Liver (tissue), 9 donors: ENCODE results near the gene ACOT11. TPM values are rescaled to one million over a fixed set of nuclear protein-coding genes. Genes with fewer than 3 reads are reported as not detected.

Experiments used
- DNase-seq: peaks from one replicate; pipeline ENCODE4 v3.0.0-alpha.2; 2017; ENCODE audit warnings: low spot score
- H3K27ac ChIP-seq, 2 donors: one replicate each; pipeline ENCODE4 v1.7.0; 2013; ENCODE audit warnings: inconsistent platforms in 2 of 2, low read length in 2 of 2, control low read depth in 1 of 2, low read depth in 1 of 2, mild to moderate bottlenecking in 1 of 2
- H3K27me3 ChIP-seq, 4 donors: one replicate each; pipeline versions ENCODE4 v1.6.1 to v1.7.0; 2013; ENCODE audit warnings: low read length in 3 of 4, inconsistent platforms in 1 of 4, mild to moderate bottlenecking in 1 of 4, moderate library complexity in 1 of 4; ENCODE audit not compliant: control insufficient read depth in 4 of 4, insufficient read depth in 4 of 4
- H3K36me3 ChIP-seq, 4 donors: one replicate each; pipeline versions ENCODE4 v1.6.1 to v1.7.0; 2013; ENCODE audit warnings: low read length in 3 of 4, mild to moderate bottlenecking in 3 of 4, low read depth in 1 of 4, moderate library complexity in 1 of 4; ENCODE audit not compliant: control insufficient read depth in 4 of 4, insufficient read depth in 3 of 4
- H3K4me1 ChIP-seq, 4 donors: one replicate each; pipeline versions ENCODE4 v1.6.1 to v1.7.0; 2013; ENCODE audit warnings: low read length in 3 of 4, mild to moderate bottlenecking in 3 of 4, moderate library complexity in 1 of 4; ENCODE audit not compliant: control insufficient read depth in 4 of 4, insufficient read depth in 4 of 4
- H3K4me3 ChIP-seq, 3 donors: one replicate each; pipeline versions ENCODE4 v1.6.1 to v1.7.0; 2013; ENCODE audit warnings: low read length in 3 of 3, control low read depth in 1 of 3, low read depth in 1 of 3, mild to moderate bottlenecking in 1 of 3
- H3K9ac ChIP-seq, 2 donors: one replicate each; pipeline ENCODE4 v1.7.0; 2013; ENCODE audit warnings: low read length in 2 of 2, mild to moderate bottlenecking in 2 of 2, moderate library complexity in 2 of 2, control low read depth in 1 of 2, low read depth in 1 of 2
- H3K9me3 ChIP-seq, 4 donors: one replicate each; pipeline versions ENCODE4 v1.6.1 to v1.7.0; 2013; ENCODE audit warnings: low read length in 3 of 4; ENCODE audit not compliant: control insufficient read depth in 4 of 4
- EGR1 ChIP-seq, 2 donors: IDR thresholded peaks; 2 replicates each; pipeline ENCODE4 v1.6.1; 2016 to 2018; ENCODE audit warnings: antibody characterized with exemption in 2 of 2, low read depth in 2 of 2
- FOXA1 ChIP-seq: IDR thresholded peaks from 2 replicates; pipeline ENCODE4 v1.6.1; 2016; ENCODE audit warnings: antibody characterized with exemption
- FOXA2 ChIP-seq: IDR thresholded peaks from 2 replicates; pipeline ENCODE4 v1.6.1; 2016; ENCODE audit warnings: antibody characterized with exemption
- GABPA ChIP-seq, 2 donors: IDR thresholded peaks in 1 of 2; conservative IDR thresholded peaks in 1 of 2; 2 replicates each; pipeline ENCODE4 v1.6.1; 2016; ENCODE audit warnings: antibody characterized with exemption in 2 of 2, mild to moderate bottlenecking in 1 of 2, moderate library complexity in 1 of 2
- HNF4A ChIP-seq, 2 donors: conservative IDR thresholded peaks; 2 replicates each; pipeline ENCODE4 v1.6.1; 2016; ENCODE audit warnings: antibody characterized with exemption in 2 of 2, mild to moderate bottlenecking in 2 of 2
- HNF4G ChIP-seq: IDR thresholded peaks from 2 replicates; pipeline ENCODE4 v1.6.1; 2016; ENCODE audit warnings: antibody characterized with exemption
- JUND ChIP-seq, 2 donors: IDR thresholded peaks; 2 replicates each; pipeline ENCODE4 v1.6.1; 2016; ENCODE audit warnings: antibody characterized with exemption in 2 of 2
- NR2F2 ChIP-seq: IDR thresholded peaks from 2 replicates; pipeline ENCODE4 v1.6.1; 2016; ENCODE audit warnings: antibody characterized with exemption
- RAD21 ChIP-seq, 2 donors: IDR thresholded peaks; 2 replicates each; pipeline ENCODE4 v1.6.1; 2016; ENCODE audit warnings: antibody characterized with exemption in 2 of 2, mild to moderate bottlenecking in 2 of 2
- RXRA ChIP-seq, 2 donors: IDR thresholded peaks; 2 replicates each; pipeline ENCODE4 v1.6.1; 2017 to 2018; ENCODE audit warnings: antibody characterized with exemption in 2 of 2, mild to moderate bottlenecking in 1 of 2
- SP1 ChIP-seq: IDR thresholded peaks from 2 replicates; pipeline ENCODE4 v1.6.1; 2018; ENCODE audit warnings: antibody characterized with exemption, mild to moderate bottlenecking
- TAF1 ChIP-seq: conservative IDR thresholded peaks from 2 replicates; pipeline ENCODE4 v1.6.1; 2016; ENCODE audit warnings: antibody characterized with exemption, mild to moderate bottlenecking
- YY1 ChIP-seq: IDR thresholded peaks from 2 replicates; pipeline ENCODE4 v1.6.1; 2016; ENCODE audit warnings: antibody characterized with exemption, mild to moderate bottlenecking
- WGBS: extraction: QIAGEN DNeasy Blood & Tissue Kit; methylation state at CpG from one replicate; pipeline ENCODE4 v1.1.7; 2013; 5-methylcytosine and 5-hydroxymethylcytosine counted together
- polyA plus RNA-seq, 2 donors: library from polyadenylated mRNA; stranded (reverse) in 1 of 2; unstranded in 1 of 2; fragments of 200-250 nt in 1 of 2; fragments of >200 nt in 1 of 2; fragmentation: Nextera tagmentation in 1 of 2; extraction: Ambion mirVana in 1 of 2; gene quantifications; one replicate each; pipeline versions ENCODE4 v1.2.1 to v1.2.3, GENCODE V29; 2013 to 2015
- total RNA-seq, 2 donors: library from RNA; depleted of rRNA; stranded (reverse); fragments of >200 nt; gene quantifications; one replicate each; pipeline ENCODE4 v1.2.3, GENCODE V29; 2014
- TF ChIP-seq, protein P1 (sequence below): IDR thresholded peaks from 2 replicates; pipeline ENCODE4 v1.6.1; 2016; ENCODE audit warnings: antibody characterized with exemption
- TF ChIP-seq, protein P2 (sequence below): fragments of 150-350 bp; IDR thresholded peaks from 2 replicates; pipeline ENCODE4 v1.5.1; 2017; ENCODE audit warnings: improper control_type of control experiment, low read depth, low read length; ENCODE audit not compliant: missing input control
- TF ChIP-seq, protein P3 (sequence below): IDR thresholded peaks from 2 replicates; pipeline ENCODE4 v1.6.1; 2016; ENCODE audit warnings: antibody characterized with exemption, mild to moderate bottlenecking
- TF ChIP-seq, protein P4 (sequence below): IDR thresholded peaks from 2 replicates; pipeline ENCODE4 v1.6.1; 2016; ENCODE audit warnings: antibody characterized with exemption
- TF ChIP-seq, protein P5 (sequence below): IDR thresholded peaks from 2 replicates; pipeline ENCODE4 v1.6.1; 2016; ENCODE audit warnings: antibody characterized with exemption
- donor health status: healthy.
- donor health status: healthy.
- donor health status: healthy.
- donor health status: healthy.
- donor health status: healthy.

ACOT11 gene
- total and polyA plus RNA-seq, 4 donors, result 0.13 to 1.1 (median 0.50) TPM

DNA sequence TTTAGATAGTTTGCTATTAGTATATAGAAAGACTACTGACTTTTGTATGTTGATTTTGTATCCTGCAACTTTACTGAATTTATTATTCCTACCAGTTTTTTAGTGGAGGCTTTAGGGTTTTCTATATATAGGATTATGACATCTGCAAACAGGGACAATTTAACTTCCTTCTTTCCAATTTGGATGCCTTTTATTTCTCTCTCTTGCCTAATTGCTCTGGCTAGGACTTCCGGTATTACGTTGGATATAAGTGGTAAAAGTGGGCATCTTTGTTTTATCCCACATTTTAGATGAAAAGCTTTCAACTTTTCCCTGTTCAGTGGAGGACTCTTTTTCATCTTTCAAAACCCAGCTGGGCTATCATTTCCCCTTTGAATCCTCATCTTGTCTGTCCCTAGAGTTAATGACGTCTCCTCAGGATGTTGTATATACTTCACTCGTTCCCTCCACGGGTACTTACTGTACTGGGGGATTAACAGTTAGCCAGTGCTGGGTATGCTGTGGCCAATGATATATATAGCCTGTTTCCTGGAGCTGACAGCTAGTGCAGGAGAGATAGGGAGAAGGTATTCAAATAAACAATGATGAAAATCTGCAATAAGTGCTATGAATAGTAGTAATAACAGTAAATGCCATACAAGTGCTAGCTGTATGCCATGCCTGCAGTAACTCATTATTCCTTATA, 9.8 kb downstream of the ACOT11 start:
- WGBS, result 58% methylated on average over 5 of the region's 5 CpGs
- no peak overlapping the region for H3K9ac ChIP-seq
- H3K27me3 ChIP-seq, result no peaks in the 10 kb centered on the region
- no peak overlapping the region for H3K4me3 ChIP-seq
- H3K9me3 ChIP-seq, result peaks cover 0 to 2% (median 0%) of the 10 kb centered on the region in 4 donors
- no peak overlapping the region for H3K27ac ChIP-seq
- H3K4me1 ChIP-seq, result no peaks in the 10 kb centered on the region
- no peak for TF ChIP-seq FOXA1
- TF ChIP-seq, protein P1, sequence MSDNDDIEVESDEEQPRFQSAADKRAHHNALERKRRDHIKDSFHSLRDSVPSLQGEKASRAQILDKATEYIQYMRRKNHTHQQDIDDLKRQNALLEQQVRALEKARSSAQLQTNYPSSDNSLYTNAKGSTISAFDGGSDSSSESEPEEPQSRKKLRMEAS, result no peak
- TF ChIP-seq, protein P2, sequence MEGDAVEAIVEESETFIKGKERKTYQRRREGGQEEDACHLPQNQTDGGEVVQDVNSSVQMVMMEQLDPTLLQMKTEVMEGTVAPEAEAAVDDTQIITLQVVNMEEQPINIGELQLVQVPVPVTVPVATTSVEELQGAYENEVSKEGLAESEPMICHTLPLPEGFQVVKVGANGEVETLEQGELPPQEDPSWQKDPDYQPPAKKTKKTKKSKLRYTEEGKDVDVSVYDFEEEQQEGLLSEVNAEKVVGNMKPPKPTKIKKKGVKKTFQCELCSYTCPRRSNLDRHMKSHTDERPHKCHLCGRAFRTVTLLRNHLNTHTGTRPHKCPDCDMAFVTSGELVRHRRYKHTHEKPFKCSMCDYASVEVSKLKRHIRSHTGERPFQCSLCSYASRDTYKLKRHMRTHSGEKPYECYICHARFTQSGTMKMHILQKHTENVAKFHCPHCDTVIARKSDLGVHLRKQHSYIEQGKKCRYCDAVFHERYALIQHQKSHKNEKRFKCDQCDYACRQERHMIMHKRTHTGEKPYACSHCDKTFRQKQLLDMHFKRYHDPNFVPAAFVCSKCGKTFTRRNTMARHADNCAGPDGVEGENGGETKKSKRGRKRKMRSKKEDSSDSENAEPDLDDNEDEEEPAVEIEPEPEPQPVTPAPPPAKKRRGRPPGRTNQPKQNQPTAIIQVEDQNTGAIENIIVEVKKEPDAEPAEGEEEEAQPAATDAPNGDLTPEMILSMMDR, result no peak
- TF ChIP-seq RXRA (IDR thresholded peaks at IDR 0.05), result no peak
- no peak for TF ChIP-seq EGR1 (IDR thresholded peaks at IDR 0.05; ENCODE audit: low read depth in 2 of 2)
- TF ChIP-seq, protein P3, sequence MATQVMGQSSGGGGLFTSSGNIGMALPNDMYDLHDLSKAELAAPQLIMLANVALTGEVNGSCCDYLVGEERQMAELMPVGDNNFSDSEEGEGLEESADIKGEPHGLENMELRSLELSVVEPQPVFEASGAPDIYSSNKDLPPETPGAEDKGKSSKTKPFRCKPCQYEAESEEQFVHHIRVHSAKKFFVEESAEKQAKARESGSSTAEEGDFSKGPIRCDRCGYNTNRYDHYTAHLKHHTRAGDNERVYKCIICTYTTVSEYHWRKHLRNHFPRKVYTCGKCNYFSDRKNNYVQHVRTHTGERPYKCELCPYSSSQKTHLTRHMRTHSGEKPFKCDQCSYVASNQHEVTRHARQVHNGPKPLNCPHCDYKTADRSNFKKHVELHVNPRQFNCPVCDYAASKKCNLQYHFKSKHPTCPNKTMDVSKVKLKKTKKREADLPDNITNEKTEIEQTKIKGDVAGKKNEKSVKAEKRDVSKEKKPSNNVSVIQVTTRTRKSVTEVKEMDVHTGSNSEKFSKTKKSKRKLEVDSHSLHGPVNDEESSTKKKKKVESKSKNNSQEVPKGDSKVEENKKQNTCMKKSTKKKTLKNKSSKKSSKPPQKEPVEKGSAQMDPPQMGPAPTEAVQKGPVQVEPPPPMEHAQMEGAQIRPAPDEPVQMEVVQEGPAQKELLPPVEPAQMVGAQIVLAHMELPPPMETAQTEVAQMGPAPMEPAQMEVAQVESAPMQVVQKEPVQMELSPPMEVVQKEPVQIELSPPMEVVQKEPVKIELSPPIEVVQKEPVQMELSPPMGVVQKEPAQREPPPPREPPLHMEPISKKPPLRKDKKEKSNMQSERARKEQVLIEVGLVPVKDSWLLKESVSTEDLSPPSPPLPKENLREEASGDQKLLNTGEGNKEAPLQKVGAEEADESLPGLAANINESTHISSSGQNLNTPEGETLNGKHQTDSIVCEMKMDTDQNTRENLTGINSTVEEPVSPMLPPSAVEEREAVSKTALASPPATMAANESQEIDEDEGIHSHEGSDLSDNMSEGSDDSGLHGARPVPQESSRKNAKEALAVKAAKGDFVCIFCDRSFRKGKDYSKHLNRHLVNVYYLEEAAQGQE, result no peak
- TF ChIP-seq FOXA2, result no peak
- TF ChIP-seq GABPA (IDR thresholded peaks at IDR 0.05 in 1 of 2, conservative IDR thresholded peaks at IDR 0.05 in 1 of 2), result no peak
- no peak for TF ChIP-seq HNF4A (conservative IDR thresholded peaks at IDR 0.05)
- no peak for TF ChIP-seq RAD21 (IDR thresholded peaks at IDR 0.05)
- no peak for TF ChIP-seq HNF4G
- no peak for TF ChIP-seq NR2F2
- no peak for TF ChIP-seq TAF1
- no peak for TF ChIP-seq SP1
- TF ChIP-seq JUND (IDR thresholded peaks at IDR 0.05), result no peak
- TF ChIP-seq YY1, result no peak
- TF ChIP-seq, protein P4, sequence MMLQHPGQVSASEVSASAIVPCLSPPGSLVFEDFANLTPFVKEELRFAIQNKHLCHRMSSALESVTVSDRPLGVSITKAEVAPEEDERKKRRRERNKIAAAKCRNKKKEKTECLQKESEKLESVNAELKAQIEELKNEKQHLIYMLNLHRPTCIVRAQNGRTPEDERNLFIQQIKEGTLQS, result no peak
- TF ChIP-seq, protein P5, sequence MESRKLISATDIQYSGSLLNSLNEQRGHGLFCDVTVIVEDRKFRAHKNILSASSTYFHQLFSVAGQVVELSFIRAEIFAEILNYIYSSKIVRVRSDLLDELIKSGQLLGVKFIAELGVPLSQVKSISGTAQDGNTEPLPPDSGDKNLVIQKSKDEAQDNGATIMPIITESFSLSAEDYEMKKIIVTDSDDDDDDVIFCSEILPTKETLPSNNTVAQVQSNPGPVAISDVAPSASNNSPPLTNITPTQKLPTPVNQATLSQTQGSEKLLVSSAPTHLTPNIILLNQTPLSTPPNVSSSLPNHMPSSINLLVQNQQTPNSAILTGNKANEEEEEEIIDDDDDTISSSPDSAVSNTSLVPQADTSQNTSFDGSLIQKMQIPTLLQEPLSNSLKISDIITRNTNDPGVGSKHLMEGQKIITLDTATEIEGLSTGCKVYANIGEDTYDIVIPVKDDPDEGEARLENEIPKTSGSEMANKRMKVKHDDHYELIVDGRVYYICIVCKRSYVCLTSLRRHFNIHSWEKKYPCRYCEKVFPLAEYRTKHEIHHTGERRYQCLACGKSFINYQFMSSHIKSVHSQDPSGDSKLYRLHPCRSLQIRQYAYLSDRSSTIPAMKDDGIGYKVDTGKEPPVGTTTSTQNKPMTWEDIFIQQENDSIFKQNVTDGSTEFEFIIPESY, result no peak
- no peak for DNase-seq
- H3K36me3 ChIP-seq, result no peaks in the 10 kb centered on the region
